Measurements from ENCODE around the gene ULK3. TPM values are rescaled to one million over a fixed set of nuclear protein-coding genes. Genes with fewer than 3 reads are reported as not detected.

ULK3 gene
- total and polyA plus RNA-seq, 2 donors (not counting 1 experiment from before 2014, with no cell fraction given): 51.1 to 108 TPM

DNA sequence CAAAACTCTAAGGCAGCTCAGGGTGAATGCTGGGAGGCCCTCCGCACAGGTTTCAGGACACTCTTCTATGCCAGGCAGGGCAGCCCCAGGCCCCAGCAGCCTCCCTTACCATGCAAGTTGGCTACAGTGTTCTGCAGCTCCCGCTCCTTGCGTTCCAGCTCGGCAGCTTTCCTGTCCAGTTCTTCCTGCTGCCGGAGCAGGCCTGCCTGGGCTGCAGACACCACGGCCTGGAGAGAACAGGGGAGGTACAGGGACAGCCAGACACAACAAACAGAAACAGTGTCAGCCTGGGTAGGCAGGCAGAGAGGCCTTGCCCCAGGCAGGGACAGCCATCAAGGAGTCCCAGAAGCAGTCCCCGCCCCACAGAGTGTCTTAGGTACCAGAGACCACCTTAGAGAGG is 9.0 kb upstream of the ULK3 start:
- 100% methylated on average over 7 of the region's 7 CpGs for WGBS (ENCODE audit: insufficient coverage)
- H3K9ac ChIP-seq (ENCODE audit: low read length): no peak overlapping the region
- peaks cover 23% of the 10 kb centered on the region for H3K79me2 ChIP-seq (ENCODE audit: control insufficient read depth, insufficient read depth, low read length)
- no peak overlapping the region for H3K4me3 ChIP-seq (ENCODE audit: control extremely low read depth in 1 of 5, extremely low read depth in 1 of 5, insufficient read depth in 1 of 5, low read depth in 2 of 5, low read length in 4 of 5)
- TF ChIP-seq EZH2 (IDR thresholded peaks at IDR 0.05; ENCODE audit: borderline replicate concordance, insufficient read depth, low read depth, low read length, poor library complexity, severe bottlenecking) (no peak), CTCF (IDR thresholded peaks at IDR 0.05) (no peak)
- POLR2A ChIA-PET: no interaction called here
- H3K9me3 Mint-ChIP-seq (ENCODE audit: insufficient read depth): no peaks in the 10 kb centered on the region
- H3K9me3 ChIP-seq (ENCODE audit: control extremely low read depth in 1 of 3, control insufficient read depth in 2 of 3, insufficient read depth in 1 of 3, low read length in 2 of 3): no peaks in the 10 kb centered on the region
- CTCF ChIA-PET: no interaction called here
- peaks cover 6 to 12% of the 10 kb centered on the region in 2 donors for H3K4me1 ChIP-seq (ENCODE audit: control insufficient read depth in 2 of 2, insufficient read depth in 2 of 2, low read length in 2 of 2)
- DNase-seq: no peak
- intact Hi-C loops (cut with micrococcal nuclease): no loop called here
- H4K20me1 ChIP-seq (ENCODE audit: control insufficient read depth, insufficient read depth, low read length, poor library complexity, severe bottlenecking): peaks cover 48% of the 10 kb centered on the region
- H2AFZ ChIP-seq (ENCODE audit: insufficient read depth, low read depth, low read length, poor library complexity, severe bottlenecking): no peak overlapping the region
- no peaks in the 10 kb centered on the region for H3K27me3 ChIP-seq (replicated peaks in 1 of 4; ENCODE audit: control extremely low read depth in 1 of 4, control insufficient read depth in 3 of 4, insufficient read depth in 4 of 4, low read length in 3 of 4)
- H3K27ac Mint-ChIP-seq: no peak overlapping the region
- no peak overlapping the region for H3K27ac ChIP-seq (ENCODE audit: low read length in 2 of 2)
- H3K27me3 Mint-ChIP-seq: no peaks in the 10 kb centered on the region
- peaks cover 1 to 65% of the 10 kb centered on the region in 2 experiments for H3K36me3 ChIP-seq (replicated peaks in 1 of 2; ENCODE audit: control extremely low read depth in 1 of 2, control insufficient read depth in 1 of 2, extremely low read depth in 1 of 2, insufficient read depth in 2 of 2, low read length in 1 of 2)
- H3K4me3 Mint-ChIP-seq: no peak overlapping the region
- no peak overlapping the region for H3K4me2 ChIP-seq (replicated peaks; ENCODE audit: low read depth, low read length, poor library complexity, severe bottlenecking)
- H3K4me1 Mint-ChIP-seq: peaks cover 16% of the 10 kb centered on the region
- no peak for ATAC-seq (ENCODE audit: low read depth)

GRCh38 chr15:74850393-74850792 is 7.4 kb upstream of the ULK3 start:
- H3K9ac ChIP-seq (ENCODE audit: low read length): no peak overlapping the region
- ATAC-seq (ENCODE audit: low read depth): no peak
- CTCF ChIA-PET: interaction anchor here (1.1 kb wide), 1 partner anchor 79 kb away, joined by 3 read pairs; no protein-coding TSS in a partner anchor
- no peak overlapping the region for H3K27ac ChIP-seq (ENCODE audit: low read length in 2 of 2)
- H3K79me2 ChIP-seq (ENCODE audit: control insufficient read depth, insufficient read depth, low read length): peaks cover 9% of the 10 kb centered on the region
- WGBS (ENCODE audit: insufficient coverage): 100% methylated on average over 3 of the region's 4 CpGs
- no peak overlapping the region for H3K4me2 ChIP-seq (replicated peaks; ENCODE audit: low read depth, low read length, poor library complexity, severe bottlenecking)
- Mint-ChIP-seq H3K4me1 (peaks cover 13% of the 10 kb centered on the region), H3K27me3 (no peaks in the 10 kb centered on the region), H3K27ac (no peak overlapping the region), H3K9me3 (ENCODE audit: insufficient read depth) (no peaks in the 10 kb centered on the region), H3K4me3 (no peak overlapping the region)
- H4K20me1 ChIP-seq (ENCODE audit: control insufficient read depth, insufficient read depth, low read length, poor library complexity, severe bottlenecking): peaks cover 32% of the 10 kb centered on the region
- peaks cover 3 to 6% of the 10 kb centered on the region in 2 donors for H3K4me1 ChIP-seq (ENCODE audit: control insufficient read depth in 2 of 2, insufficient read depth in 2 of 2, low read length in 2 of 2)
- no peak for TF ChIP-seq EZH2 (IDR thresholded peaks at IDR 0.05; ENCODE audit: borderline replicate concordance, insufficient read depth, low read depth, low read length, poor library complexity, severe bottlenecking)
- TF ChIP-seq CTCF (IDR thresholded peaks at IDR 0.05): no peak
- DNase-seq: no peak
- POLR2A ChIA-PET: no interaction called here
- no peaks in the 10 kb centered on the region for H3K27me3 ChIP-seq (replicated peaks in 1 of 4; ENCODE audit: control extremely low read depth in 1 of 4, control insufficient read depth in 3 of 4, insufficient read depth in 4 of 4, low read length in 3 of 4)
- no peaks in the 10 kb centered on the region for H3K9me3 ChIP-seq (ENCODE audit: control extremely low read depth in 1 of 3, control insufficient read depth in 2 of 3, insufficient read depth in 1 of 3, low read length in 2 of 3)
- intact Hi-C loops (cut with micrococcal nuclease): no loop called here
- H3K4me3 ChIP-seq (ENCODE audit: control extremely low read depth in 1 of 5, extremely low read depth in 1 of 5, insufficient read depth in 1 of 5, low read depth in 2 of 5, low read length in 4 of 5): no peak overlapping the region
- H3K36me3 ChIP-seq (replicated peaks in 1 of 2; ENCODE audit: control extremely low read depth in 1 of 2, control insufficient read depth in 1 of 2, extremely low read depth in 1 of 2, insufficient read depth in 2 of 2, low read length in 1 of 2): peaks cover 1 to 69% of the 10 kb centered on the region in 2 experiments
- no peak overlapping the region for H2AFZ ChIP-seq (ENCODE audit: insufficient read depth, low read depth, low read length, poor library complexity, severe bottlenecking)
